Transverse colon (tissue), 4 donors: ENCODE results near the gene TPCN2. TPM values are rescaled to one million over a fixed set of nuclear protein-coding genes. Genes with fewer than 3 reads are reported as not detected.

Source experiments
- DNase-seq: peaks from one replicate; pipeline ENCODE4 v3.0.0-alpha.2; 2019
- H3K27ac ChIP-seq, 4 donors: fragments of 200-600 bp; sonication (generic); 2 replicates each; pipeline ENCODE4 v1.5.1; 2016 to 2018; ENCODE audit warnings: inconsistent platforms in 4 of 4
- H3K27me3 ChIP-seq: fragments of 200-600 bp; sonication (generic); 2 replicates; pipeline ENCODE4 v1.5.1; 2017; ENCODE audit warnings: inconsistent platforms
- H3K36me3 ChIP-seq, 4 donors: fragments of 200-600 bp; sonication (generic); 2 replicates each; pipeline ENCODE4 v1.5.1; 2017 to 2019; ENCODE audit warnings: inconsistent platforms in 4 of 4
- H3K4me1 ChIP-seq, 4 donors: fragments of 200-600 bp; sonication (generic); 2 replicates each; pipeline ENCODE4 v1.5.1; 2017 to 2020; ENCODE audit warnings: inconsistent platforms in 4 of 4
- H3K4me3 ChIP-seq, 4 donors: fragments of 200-600 bp; sonication (generic); 1 replicate in 1 of 4; 2 replicates in 3 of 4; pipeline versions ENCODE4 v1.5.1 to v1.6.1; 2017 to 2019; ENCODE audit warnings: inconsistent platforms in 4 of 4
- H3K9me3 ChIP-seq, 2 donors: fragments of 200-600 bp; sonication (generic); 2 replicates each; pipeline ENCODE4 v1.5.1; 2017 to 2019; ENCODE audit warnings: inconsistent platforms in 2 of 2
- EP300 ChIP-seq: sonication (generic); formaldehyde crosslinking; IDR thresholded peaks from one replicate; pipeline ENCODE4 v1.6.1; 2017; ENCODE audit warnings: antibody characterized with exemption, low read depth
- POLR2A ChIP-seq: fragments of 450-650 bp; IDR thresholded peaks from one replicate; pipeline ENCODE4 v1.6.1; 2016; ENCODE audit warnings: antibody characterized with exemption, mild to moderate bottlenecking, moderate library complexity
- POLR2AphosphoS5 ChIP-seq, 3 donors: sonication (generic); formaldehyde crosslinking; IDR thresholded peaks; one replicate each; pipeline ENCODE4 v1.6.1; 2016; ENCODE audit warnings: antibody characterized with exemption in 3 of 3
- WGBS, 2 donors: methylation state at CpG; one replicate each; pipeline ENCODE4 v1.1.5; 2018; ENCODE audit warnings: low coverage in 1 of 2; 5-methylcytosine and 5-hydroxymethylcytosine counted together
- in situ Hi-C, 4 donors: fragments of 200-750 bp; cut with MboI; loops; one replicate each; pipeline versions ENCODE4 v1.15.0 to v1.15.1; 2017; ENCODE audit warnings: low sequenced_read_pairs in 3 of 4, low pct_ligation_motif_present in 1 of 4, low pct_unique_long_range_greater_than_20kb in 1 of 4
- intact Hi-C: fragments of 100-400 bp; cut with DNase I; formaldehyde crosslinking; loops from one replicate; pipeline ENCODE4 v1.15.1; 2023; ENCODE audit warnings: low total_unique reads
- total RNA-seq, 4 donors: library from RNA; depleted of rRNA; stranded (reverse); fragments of >200 nt; gene quantifications; one replicate each; pipeline ENCODE4 v1.1.0, GENCODE V29; 2016
- TF ChIP-seq, protein P1 (sequence below), 5 experiments: fragments of 200-600 bp in 3 of 5; fragments of 450-650 bp in 2 of 5; sonication (generic) in 3 of 5; IDR thresholded peaks; 1 replicate in 2 of 5; 2 replicates in 3 of 5; pipeline ENCODE4 v1.5.1; 2016 to 2017; ENCODE audit warnings: antibody characterized with exemption in 5 of 5, inconsistent platforms in 3 of 5, mild to moderate bottlenecking in 2 of 5, moderate library complexity in 1 of 5

The TPCN2 gene
- total RNA-seq, 4 donors from 2014 or later: 16.8 to 25.4 (median 20.7) TPM

DNA sequence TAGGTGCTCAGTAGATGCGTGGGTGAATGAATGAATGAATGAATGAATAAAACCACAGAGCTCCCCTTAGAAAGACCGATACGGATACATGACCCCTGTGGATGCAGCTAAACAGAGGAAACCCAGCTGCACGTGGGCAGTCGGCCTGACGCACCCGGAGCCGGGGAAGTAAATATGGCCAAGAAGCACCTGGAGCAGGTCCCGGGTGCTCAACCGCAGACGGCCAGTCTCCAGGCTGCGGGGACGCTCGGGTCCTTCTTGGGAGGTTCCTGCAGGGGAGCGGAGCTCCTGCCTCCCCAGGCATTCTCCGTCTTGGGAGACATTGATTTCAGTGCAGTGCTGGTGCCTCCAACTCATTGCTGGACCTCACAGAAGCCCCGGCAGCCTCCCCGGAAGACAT, 11.7 kb upstream of the TPCN2 start:
- Histone ChIP-seq H3K9me3 (no peaks in the 10 kb centered on the region), H3K36me3 (no peaks in the 10 kb centered on the region), H3K27me3 (no peaks in the 10 kb centered on the region), H3K4me1 (peaks cover 0 to 7% (median 3%) of the 10 kb centered on the region in 4 donors), H3K4me3 (no peak overlapping the region), H3K27ac (no peak overlapping the region)
- intact Hi-C loops (no loop called here), in situ Hi-C loops (no loop called here)
- 90% methylated on average over 15 of the region's 18 CpGs; no CpG with 5 or more reads in 1 of the 2 donors for WGBS, 2 donors
- no peak for DNase-seq
- TF ChIP-seq, protein P1, sequence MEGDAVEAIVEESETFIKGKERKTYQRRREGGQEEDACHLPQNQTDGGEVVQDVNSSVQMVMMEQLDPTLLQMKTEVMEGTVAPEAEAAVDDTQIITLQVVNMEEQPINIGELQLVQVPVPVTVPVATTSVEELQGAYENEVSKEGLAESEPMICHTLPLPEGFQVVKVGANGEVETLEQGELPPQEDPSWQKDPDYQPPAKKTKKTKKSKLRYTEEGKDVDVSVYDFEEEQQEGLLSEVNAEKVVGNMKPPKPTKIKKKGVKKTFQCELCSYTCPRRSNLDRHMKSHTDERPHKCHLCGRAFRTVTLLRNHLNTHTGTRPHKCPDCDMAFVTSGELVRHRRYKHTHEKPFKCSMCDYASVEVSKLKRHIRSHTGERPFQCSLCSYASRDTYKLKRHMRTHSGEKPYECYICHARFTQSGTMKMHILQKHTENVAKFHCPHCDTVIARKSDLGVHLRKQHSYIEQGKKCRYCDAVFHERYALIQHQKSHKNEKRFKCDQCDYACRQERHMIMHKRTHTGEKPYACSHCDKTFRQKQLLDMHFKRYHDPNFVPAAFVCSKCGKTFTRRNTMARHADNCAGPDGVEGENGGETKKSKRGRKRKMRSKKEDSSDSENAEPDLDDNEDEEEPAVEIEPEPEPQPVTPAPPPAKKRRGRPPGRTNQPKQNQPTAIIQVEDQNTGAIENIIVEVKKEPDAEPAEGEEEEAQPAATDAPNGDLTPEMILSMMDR (IDR thresholded peaks at IDR 0.05): no peak
- TF ChIP-seq POLR2A: no peak
- TF ChIP-seq EP300: no peak
- TF ChIP-seq POLR2AphosphoS5 (IDR thresholded peaks at IDR 0.05): no peak

DNA sequence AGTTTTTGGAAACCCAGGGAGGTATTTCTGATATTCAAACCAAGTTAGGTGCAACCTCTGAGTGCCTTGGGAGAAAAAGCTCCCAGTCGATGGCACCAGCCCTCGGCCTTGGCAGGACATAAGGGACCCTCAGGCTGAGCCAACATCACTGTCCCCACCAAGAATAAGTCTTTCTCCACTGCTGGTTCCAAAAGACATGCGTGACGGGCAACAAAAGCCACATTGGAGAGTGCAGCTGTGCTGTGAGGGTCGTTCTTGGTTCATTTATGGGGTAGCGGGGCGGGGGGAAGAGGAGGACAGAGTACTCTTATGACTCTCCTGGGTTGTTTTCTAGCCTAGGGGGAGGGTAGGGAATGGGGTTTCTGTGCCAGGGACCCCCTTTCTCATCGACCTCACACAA, 11.2 kb upstream of the TPCN2 start:
- TF ChIP-seq POLR2A: no peak
- TF ChIP-seq POLR2AphosphoS5 (IDR thresholded peaks at IDR 0.05): no peak
- TF ChIP-seq, protein P1 (IDR thresholded peaks at IDR 0.05): no peak
- no peak for TF ChIP-seq EP300
- 77% methylated on average over 8 of the region's 8 CpGs; no CpG with 5 or more reads in 1 of the 2 donors for WGBS, 2 donors
- in situ Hi-C loops (no loop called here), intact Hi-C loops (no loop called here)
- H3K27me3 ChIP-seq: no peaks in the 10 kb centered on the region
- no peak for DNase-seq
- H3K9me3 ChIP-seq: no peaks in the 10 kb centered on the region
- H3K36me3 ChIP-seq: no peaks in the 10 kb centered on the region
- no peak overlapping the region for H3K27ac ChIP-seq
- peaks cover 0 to 7% (median 3%) of the 10 kb centered on the region in 4 donors for H3K4me1 ChIP-seq
- H3K4me3 ChIP-seq: no peak overlapping the region

DNA sequence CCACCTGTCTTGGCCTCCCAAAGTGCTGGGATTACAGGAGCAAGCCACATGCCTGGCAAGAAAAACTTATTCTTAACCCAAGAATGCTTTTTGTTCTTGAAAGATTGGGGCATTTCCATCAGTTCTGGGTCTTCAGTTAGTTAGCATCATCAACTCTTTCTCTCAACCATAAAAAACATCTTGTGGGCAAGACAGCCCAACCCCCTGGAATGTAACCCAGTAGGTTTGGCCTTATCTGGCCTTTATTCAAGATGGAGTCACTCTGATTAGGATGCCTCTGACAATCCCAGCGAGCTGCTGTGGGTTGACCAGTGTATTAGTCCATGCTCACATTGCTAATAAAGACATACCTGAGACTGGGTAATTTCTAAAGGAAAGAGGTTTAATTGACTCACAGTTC, 9.2 kb upstream of the TPCN2 start:
- TF ChIP-seq POLR2AphosphoS5 (IDR thresholded peaks at IDR 0.05): no peak
- TF ChIP-seq, protein P1 (IDR thresholded peaks at IDR 0.05): no peak
- no peak for TF ChIP-seq EP300
- TF ChIP-seq POLR2A: no peak
- Histone ChIP-seq H3K36me3 (no peaks in the 10 kb centered on the region), H3K27me3 (no peaks in the 10 kb centered on the region), H3K27ac (no peak overlapping the region), H3K9me3 (no peaks in the 10 kb centered on the region), H3K4me3 (no peak overlapping the region), H3K4me1 (peaks cover 0 to 10% (median 5%) of the 10 kb centered on the region in 4 donors)
- WGBS, 2 donors: 94% methylated on average over 1 of the region's 1 CpG; no CpG with 5 or more reads in 1 of the 2 donors
- intact Hi-C loops (no loop called here), in situ Hi-C loops (no loop called here)
- no peak for DNase-seq

DNA sequence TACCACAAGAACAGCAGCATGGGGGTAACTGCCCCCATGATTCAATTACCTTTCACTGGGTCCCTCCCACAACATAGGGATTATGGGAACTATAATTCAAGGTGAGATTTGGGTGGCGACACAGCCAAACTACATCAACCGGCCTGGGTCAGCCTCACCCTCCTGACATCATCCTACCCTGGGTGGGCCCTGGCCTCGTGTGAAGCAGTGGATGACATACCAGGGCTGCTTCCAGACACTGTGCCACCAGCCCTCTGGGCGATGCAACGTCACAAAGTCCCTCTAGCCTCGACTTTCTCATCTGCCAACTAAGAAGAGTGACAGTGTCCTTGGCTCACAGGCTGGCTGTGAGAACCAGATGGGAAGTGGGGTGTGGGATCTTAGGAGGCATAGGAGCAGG, 8.7 kb upstream of the TPCN2 start:
- H3K4me3 ChIP-seq: no peak overlapping the region
- peaks cover 0 to 13% (median 6%) of the 10 kb centered on the region in 4 donors for H3K4me1 ChIP-seq
- in situ Hi-C loops: no loop called here
- no peak for DNase-seq
- no peaks in the 10 kb centered on the region for H3K36me3 ChIP-seq
- intact Hi-C loops: no loop called here
- H3K9me3 ChIP-seq: no peaks in the 10 kb centered on the region
- 75% methylated on average over 6 of the region's 6 CpGs; no CpG with 5 or more reads in 1 of the 2 donors for WGBS, 2 donors
- H3K27me3 ChIP-seq: no peaks in the 10 kb centered on the region
- no peak overlapping the region for H3K27ac ChIP-seq
- TF ChIP-seq EP300 (no peak), POLR2AphosphoS5 (IDR thresholded peaks at IDR 0.05) (no peak)
